ENCODE data around the gene USP49. TPM values are rescaled to one million over a fixed set of nuclear protein-coding genes. Genes with fewer than 3 reads are reported as not detected.
A peak's percentile ranks its signal among the peaks of the same experiment; 100 is the strongest.

The USP49 gene
- total RNA-seq, 3 donors from 2014 or later (not counting 1 experiment from before 2014, with no cell fraction given) = 6.4 to 15.1 (median 11.5) TPM

DNA sequence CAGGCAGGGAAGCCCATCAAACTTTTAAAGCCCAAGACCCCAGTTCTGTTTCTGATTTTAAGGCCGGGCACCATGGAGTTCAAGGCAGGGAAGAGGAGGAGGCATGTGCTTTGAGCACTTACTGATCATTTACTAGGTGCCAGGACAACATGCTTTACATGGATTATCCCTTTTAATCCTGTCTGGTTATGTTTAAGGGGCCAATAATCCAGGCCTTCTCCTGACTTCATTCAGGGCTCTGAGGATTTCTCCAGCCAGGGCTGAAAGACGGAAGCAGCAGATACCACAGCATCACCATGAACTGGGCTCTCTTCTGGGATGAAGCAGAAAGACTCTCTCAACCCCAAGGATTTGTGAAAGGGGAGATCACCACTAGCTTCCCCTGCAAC lies 42.3 kb upstream of the USP49 start:
- Histone ChIP-seq H3K9me3 (ENCODE audit: control insufficient read depth, insufficient read depth, low read length) (no peaks in the 10 kb centered on the region), H3K27me3 (ENCODE audit: control insufficient read depth, insufficient read depth, low read length) (no peaks in the 10 kb centered on the region), H3K36me3 (ENCODE audit: control insufficient read depth, insufficient read depth, low read length) (peaks cover 50% of the 10 kb centered on the region), H3K27ac (ENCODE audit: low read length) (peak overlapping the region; percentile 61), H3K4me3 (ENCODE audit: low read length) (no peak overlapping the region), H3K4me1 (ENCODE audit: control insufficient read depth, insufficient read depth, low read length) (peaks cover 85% of the 10 kb centered on the region)
- Mint-ChIP-seq H3K4me1 (peaks cover 76 to 86% of the 10 kb centered on the region in 2 donors), H3K36me3 (peaks cover 7% of the 10 kb centered on the region), H3K27me3 (ENCODE audit: low read depth in 2 of 2) (no peaks in the 10 kb centered on the region), H3K9me3 (no peaks in the 10 kb centered on the region), H3K27ac (peak overlapping the region; percentile 88 to 95), H3K4me3 (peak overlapping the region; percentile 97)
- intact Hi-C loops (cut with micrococcal nuclease) = loop anchor here (2.0 to 5.0 kb wide), 3 partner anchors 35 to 205 kb away; partner anchors contain the start of gene PRICKLE4
- no peak for ATAC-seq
- DNase-seq = no peak
- WGBS (ENCODE audit: insufficient coverage) = 66% methylated on average over 2 of the region's 2 CpGs
- TF ChIP-seq, protein P1, sequence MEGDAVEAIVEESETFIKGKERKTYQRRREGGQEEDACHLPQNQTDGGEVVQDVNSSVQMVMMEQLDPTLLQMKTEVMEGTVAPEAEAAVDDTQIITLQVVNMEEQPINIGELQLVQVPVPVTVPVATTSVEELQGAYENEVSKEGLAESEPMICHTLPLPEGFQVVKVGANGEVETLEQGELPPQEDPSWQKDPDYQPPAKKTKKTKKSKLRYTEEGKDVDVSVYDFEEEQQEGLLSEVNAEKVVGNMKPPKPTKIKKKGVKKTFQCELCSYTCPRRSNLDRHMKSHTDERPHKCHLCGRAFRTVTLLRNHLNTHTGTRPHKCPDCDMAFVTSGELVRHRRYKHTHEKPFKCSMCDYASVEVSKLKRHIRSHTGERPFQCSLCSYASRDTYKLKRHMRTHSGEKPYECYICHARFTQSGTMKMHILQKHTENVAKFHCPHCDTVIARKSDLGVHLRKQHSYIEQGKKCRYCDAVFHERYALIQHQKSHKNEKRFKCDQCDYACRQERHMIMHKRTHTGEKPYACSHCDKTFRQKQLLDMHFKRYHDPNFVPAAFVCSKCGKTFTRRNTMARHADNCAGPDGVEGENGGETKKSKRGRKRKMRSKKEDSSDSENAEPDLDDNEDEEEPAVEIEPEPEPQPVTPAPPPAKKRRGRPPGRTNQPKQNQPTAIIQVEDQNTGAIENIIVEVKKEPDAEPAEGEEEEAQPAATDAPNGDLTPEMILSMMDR (IDR thresholded peaks at IDR 0.05) = no peak

DNA sequence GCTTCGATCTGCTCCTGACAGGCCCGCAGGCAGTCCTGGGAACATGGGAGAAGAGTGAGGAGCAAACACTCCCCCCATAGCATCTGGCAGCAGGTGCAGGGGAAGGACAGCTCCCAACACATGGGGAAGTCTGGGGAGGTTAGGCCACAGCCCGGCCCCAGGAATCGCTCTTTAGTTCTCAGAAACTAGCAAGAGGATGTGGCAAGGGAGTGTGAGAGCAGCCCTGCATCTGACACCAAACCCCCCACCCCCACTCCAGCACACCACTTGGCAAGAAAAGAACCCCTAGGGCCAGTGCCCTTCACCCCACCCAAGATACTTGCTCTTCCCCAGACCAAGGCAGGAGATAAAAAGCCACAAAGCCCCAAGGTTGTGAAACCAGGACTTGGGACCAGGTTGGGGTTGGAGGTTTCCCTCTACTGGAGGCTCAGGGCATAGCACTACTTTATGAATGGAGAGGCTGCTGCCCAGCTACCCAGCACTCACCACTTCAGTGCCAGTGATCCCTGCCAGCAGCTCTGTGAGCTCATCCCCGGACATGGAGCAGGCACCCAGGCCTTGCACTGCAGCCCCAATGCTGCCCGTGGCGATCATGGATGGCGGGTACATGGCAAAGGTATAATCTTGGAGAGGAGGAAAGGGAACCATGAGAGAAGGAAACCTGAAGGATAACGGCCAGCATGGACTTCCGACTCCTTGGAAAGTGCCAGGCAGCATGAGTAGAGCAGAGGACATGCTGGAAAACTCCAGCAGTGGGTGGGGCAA lies 41.1 kb upstream of the USP49 start:
- WGBS (ENCODE audit: insufficient coverage) = 21% methylated on average over 10 of the region's 10 CpGs
- Mint-ChIP-seq H3K27ac (peak overlapping the region; percentile 88 to 95), H3K4me1 (peaks cover 80 to 89% of the 10 kb centered on the region in 2 donors), H3K4me3 (peak overlapping the region; percentile 97), H3K9me3 (no peaks in the 10 kb centered on the region), H3K27me3 (ENCODE audit: low read depth in 2 of 2) (no peaks in the 10 kb centered on the region), H3K36me3 (peaks cover 7% of the 10 kb centered on the region)
- Histone ChIP-seq H3K27ac (ENCODE audit: low read length) (peak overlapping the region; percentile 57), H3K4me3 (ENCODE audit: low read length) (peak overlapping the region; percentile 10), H3K4me1 (ENCODE audit: control insufficient read depth, insufficient read depth, low read length) (peaks cover 86% of the 10 kb centered on the region), H3K9me3 (ENCODE audit: control insufficient read depth, insufficient read depth, low read length) (no peaks in the 10 kb centered on the region), H3K36me3 (ENCODE audit: control insufficient read depth, insufficient read depth, low read length) (peaks cover 62% of the 10 kb centered on the region), H3K27me3 (ENCODE audit: control insufficient read depth, insufficient read depth, low read length) (no peaks in the 10 kb centered on the region)
- intact Hi-C loops (cut with micrococcal nuclease) = loop anchor here (1.0 to 5.0 kb wide), 8 partner anchors 15 to 204 kb away; partner anchors contain the start of genes BYSL, MED20, PRICKLE4 and USP49
- TF ChIP-seq, protein P1 (IDR thresholded peaks at IDR 0.05) = peak; percentile 65
- DNase-seq (peak; percentile 68 to 92), ATAC-seq (peak; percentile 82 to 93 (median 89))

DNA sequence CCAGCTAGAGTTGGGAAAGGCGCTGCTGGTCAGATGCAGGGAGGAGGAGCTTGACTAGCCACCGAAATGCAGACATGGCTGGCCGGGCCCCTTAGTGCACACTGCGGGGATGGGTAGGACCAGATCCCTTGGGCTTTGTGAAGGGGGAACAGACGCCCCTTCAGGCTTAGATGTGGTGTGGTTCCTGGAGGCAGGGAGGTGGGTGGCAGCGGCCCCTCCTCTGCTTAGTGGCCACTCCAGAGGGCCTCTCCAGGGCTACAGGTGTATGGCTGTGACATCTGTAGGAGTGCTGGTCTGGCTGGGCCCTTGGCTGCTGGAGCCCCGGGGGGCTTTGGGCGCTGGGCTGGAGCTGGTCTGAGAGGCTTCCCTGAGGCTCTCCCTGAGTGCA lies 40.5 kb upstream of the USP49 start:
- Histone ChIP-seq H3K4me1 (ENCODE audit: control insufficient read depth, insufficient read depth, low read length) (peaks cover 86% of the 10 kb centered on the region), H3K36me3 (ENCODE audit: control insufficient read depth, insufficient read depth, low read length) (peaks cover 68% of the 10 kb centered on the region), H3K9me3 (ENCODE audit: control insufficient read depth, insufficient read depth, low read length) (no peaks in the 10 kb centered on the region), H3K27ac (ENCODE audit: low read length) (peak overlapping the region; percentile 57), H3K27me3 (ENCODE audit: control insufficient read depth, insufficient read depth, low read length) (no peaks in the 10 kb centered on the region), H3K4me3 (ENCODE audit: low read length) (no peak overlapping the region)
- TF ChIP-seq, protein P1 (IDR thresholded peaks at IDR 0.05) = no peak
- ATAC-seq (no peak), DNase-seq (no peak)
- H3K27me3 Mint-ChIP-seq (ENCODE audit: low read depth in 2 of 2) = no peaks in the 10 kb centered on the region
- intact Hi-C loops (cut with micrococcal nuclease) = loop anchor here (1.0 to 5.0 kb wide), 8 partner anchors 14 to 203 kb away; partner anchors contain the start of genes BYSL, MED20, PRICKLE4 and USP49
- H3K4me1 Mint-ChIP-seq = peaks cover 82 to 87% of the 10 kb centered on the region in 2 donors
- H3K4me3 Mint-ChIP-seq = peak overlapping the region; percentile 97
- H3K27ac Mint-ChIP-seq = peak overlapping the region; percentile 88 to 95
- WGBS (ENCODE audit: insufficient coverage) = 20% methylated on average over 8 of the region's 8 CpGs
- no peaks in the 10 kb centered on the region for H3K9me3 Mint-ChIP-seq
- peaks cover 7% of the 10 kb centered on the region for H3K36me3 Mint-ChIP-seq

Data from natural killer cell (primary cell).